Esophagus squamous epithelium (tissue), 5 donors: ENCODE measurements around the gene TAF3. TPM values are rescaled to one million over a fixed set of nuclear protein-coding genes. Genes with fewer than 3 reads are reported as not detected.
"Not testable (repeated sequence)": the region's sequence is repeated elsewhere in the genome, so short reads cannot be mapped to it uniquely, and the experiment has no call there.

Experiments
- DNase-seq: peaks from one replicate; lab custom pipeline; 2025; lab: John Stamatoyannopoulos, UW
- H3K27ac ChIP-seq, 4 donors: fragments of 200-600 bp; sonication (generic); one replicate each; pipeline ENCODE4 v1.5.1; 2016 to 2019; ENCODE audit warnings: mild to moderate bottlenecking in 1 of 4
- H3K27me3 ChIP-seq, 4 donors: fragments of 200-600 bp; sonication (generic); 1 replicate in 3 of 4; 2 replicates in 1 of 4; pipeline versions ENCODE4 v1.5.1 to v1.6.0; 2017 to 2021; ENCODE audit warnings: antibody characterized with exemption in 1 of 4
- H3K36me3 ChIP-seq, 3 donors: fragments of 200-600 bp; sonication (generic); one replicate each; pipeline ENCODE4 v1.5.1; 2016 to 2019
- H3K4me1 ChIP-seq, 3 donors: fragments of 200-600 bp; sonication (generic); one replicate each; pipeline ENCODE4 v1.5.1; 2017 to 2019
- H3K4me3 ChIP-seq, 4 donors: fragments of 200-600 bp; sonication (generic); 1 replicate in 3 of 4; 2 replicates in 1 of 4; pipeline ENCODE4 v1.5.1; 2016 to 2019; ENCODE audit warnings: mild to moderate bottlenecking in 2 of 4, moderate library complexity in 1 of 4
- H3K9me3 ChIP-seq, 3 donors: fragments of 200-600 bp; sonication (generic); one replicate each; pipeline ENCODE4 v1.5.1; 2016 to 2019
- POLR2A ChIP-seq, 4 donors: fragments of 450-650 bp; IDR thresholded peaks; one replicate each; pipeline ENCODE4 v1.6.1; 2017; ENCODE audit warnings: antibody characterized with exemption in 4 of 4, mild to moderate bottlenecking in 4 of 4, moderate library complexity in 3 of 4
- WGBS, 2 donors: methylation state at CpG; one replicate each; pipeline ENCODE4 v1.1.5; 2018; 5-methylcytosine and 5-hydroxymethylcytosine counted together
- intact Hi-C: fragments of 100-400 bp; cut with DNase I; formaldehyde crosslinking; loops from one replicate; pipeline ENCODE4 v1.15.0; 2022
- total RNA-seq, 4 donors: library from RNA; depleted of rRNA; stranded (reverse); fragments of >200 nt; gene quantifications; one replicate each; pipeline ENCODE4 v1.1.0, GENCODE V29; 2016
- TF ChIP-seq, protein P1 (sequence below), 6 experiments: fragments of 450-650 bp in 4 of 6; fragments of 200-600 bp in 2 of 6; sonication (generic) in 2 of 6; IDR thresholded peaks; one replicate each; pipeline ENCODE4 v1.5.1; 2016 to 2019; ENCODE audit warnings: antibody characterized with exemption in 6 of 6, mild to moderate bottlenecking in 4 of 6, moderate library complexity in 4 of 6
- donor health status: DM: yes; HTN: yes; CAD: no.

Gene TAF3
- total RNA-seq, 4 donors from 2014 or later = 2.6 to 5.1 (median 3.6) TPM

GRCh38 chr10:7804216-7804615 lies 14.1 kb upstream of the TAF3 start:
- TF ChIP-seq POLR2A (IDR thresholded peaks at IDR 0.05) = no peak
- TF ChIP-seq, protein P1, sequence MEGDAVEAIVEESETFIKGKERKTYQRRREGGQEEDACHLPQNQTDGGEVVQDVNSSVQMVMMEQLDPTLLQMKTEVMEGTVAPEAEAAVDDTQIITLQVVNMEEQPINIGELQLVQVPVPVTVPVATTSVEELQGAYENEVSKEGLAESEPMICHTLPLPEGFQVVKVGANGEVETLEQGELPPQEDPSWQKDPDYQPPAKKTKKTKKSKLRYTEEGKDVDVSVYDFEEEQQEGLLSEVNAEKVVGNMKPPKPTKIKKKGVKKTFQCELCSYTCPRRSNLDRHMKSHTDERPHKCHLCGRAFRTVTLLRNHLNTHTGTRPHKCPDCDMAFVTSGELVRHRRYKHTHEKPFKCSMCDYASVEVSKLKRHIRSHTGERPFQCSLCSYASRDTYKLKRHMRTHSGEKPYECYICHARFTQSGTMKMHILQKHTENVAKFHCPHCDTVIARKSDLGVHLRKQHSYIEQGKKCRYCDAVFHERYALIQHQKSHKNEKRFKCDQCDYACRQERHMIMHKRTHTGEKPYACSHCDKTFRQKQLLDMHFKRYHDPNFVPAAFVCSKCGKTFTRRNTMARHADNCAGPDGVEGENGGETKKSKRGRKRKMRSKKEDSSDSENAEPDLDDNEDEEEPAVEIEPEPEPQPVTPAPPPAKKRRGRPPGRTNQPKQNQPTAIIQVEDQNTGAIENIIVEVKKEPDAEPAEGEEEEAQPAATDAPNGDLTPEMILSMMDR (IDR thresholded peaks at IDR 0.05) = no peak
- H3K4me1 ChIP-seq = no peaks in the 10 kb centered on the region
- no peaks in the 10 kb centered on the region for H3K27me3 ChIP-seq
- no peak overlapping the region for H3K27ac ChIP-seq
- intact Hi-C loops = no loop called here
- no peak overlapping the region for H3K4me3 ChIP-seq
- H3K36me3 ChIP-seq = peaks cover 8 to 100% (median 47%) of the 10 kb centered on the region in 3 donors
- no peaks in the 10 kb centered on the region for H3K9me3 ChIP-seq
- 86 to 90% methylated on average over 6 of the region's 6 CpGs for WGBS, 2 donors
- no peak for DNase-seq

- Histone ChIP-seq H3K4me3 (no peak overlapping the region), H3K27me3 (no peaks in the 10 kb centered on the region), H3K4me1 (no peaks in the 10 kb centered on the region), H3K9me3 (no peaks in the 10 kb centered on the region), H3K27ac (no peak overlapping the region), H3K36me3 (peaks cover 4 to 95% (median 43%) of the 10 kb centered on the region in 3 donors)
- intact Hi-C loops = no loop called here
- no peak for TF ChIP-seq POLR2A (IDR thresholded peaks at IDR 0.05)
- TF ChIP-seq, protein P1 (IDR thresholded peaks at IDR 0.05) = no peak
- WGBS, 2 donors = 70 to 75% methylated on average over 2 of the region's 2 CpGs
- no peak for DNase-seq
These were observed 13.6 kb upstream of the TAF3 start for GRCh38 chr10:7804741-7805140.

- no peak for TF ChIP-seq POLR2A (IDR thresholded peaks at IDR 0.05)
- TF ChIP-seq, protein P1 (IDR thresholded peaks at IDR 0.05) = no peak
- no peaks in the 10 kb centered on the region for H3K9me3 ChIP-seq
- H3K4me3 ChIP-seq = no peak overlapping the region
- intact Hi-C loops = no loop called here
- H3K36me3 ChIP-seq = peaks cover 0 to 54% (median 13%) of the 10 kb centered on the region in 3 donors
- no peaks in the 10 kb centered on the region for H3K4me1 ChIP-seq
- DNase-seq = no peak
- no peaks in the 10 kb centered on the region for H3K27me3 ChIP-seq
- H3K27ac ChIP-seq = no peak overlapping the region
- WGBS, 2 donors = 61 to 66% methylated on average over 4 of the region's 4 CpGs
These were observed 9.5 kb upstream of the TAF3 start for GRCh38 chr10:7808686-7809267.

- H3K9me3 ChIP-seq = no peaks in the 10 kb centered on the region
- 84 to 88% methylated on average over 5 to 7 of the region's 7 CpGs for WGBS, 2 donors
- DNase-seq = no peak
- intact Hi-C loops = no loop called here
- H3K36me3 ChIP-seq = peaks cover 0 to 38% (median 0%) of the 10 kb centered on the region in 3 donors
- TF ChIP-seq, protein P1 (IDR thresholded peaks at IDR 0.05) = no peak
- no peak for TF ChIP-seq POLR2A (IDR thresholded peaks at IDR 0.05)
- no peak overlapping the region for H3K27ac ChIP-seq
- no peak overlapping the region for H3K4me3 ChIP-seq
- no peaks in the 10 kb centered on the region for H3K4me1 ChIP-seq
- no peaks in the 10 kb centered on the region for H3K27me3 ChIP-seq
These were observed 7.9 kb upstream of the TAF3 start for GRCh38 chr10:7810443-7810842.

GRCh38 chr10:7811000-7811399 lies 7.3 kb upstream of the TAF3 start:
- Histone ChIP-seq H3K27me3 (peaks cover 0 to 5% (median 0%) of the 10 kb centered on the region in 4 donors), H3K4me1 (no peaks in the 10 kb centered on the region), H3K4me3 (no peak overlapping the region), H3K36me3 (peaks cover 0 to 32% (median 0%) of the 10 kb centered on the region in 3 donors), H3K9me3 (no peaks in the 10 kb centered on the region), H3K27ac (no peak overlapping the region)
- no peak for TF ChIP-seq POLR2A (IDR thresholded peaks at IDR 0.05)
- TF ChIP-seq, protein P1 (IDR thresholded peaks at IDR 0.05) = no peak
- intact Hi-C loops = no loop called here
- 56 to 80% methylated on average over 5 of the region's 5 CpGs for WGBS, 2 donors
- no peak for DNase-seq

DNA sequence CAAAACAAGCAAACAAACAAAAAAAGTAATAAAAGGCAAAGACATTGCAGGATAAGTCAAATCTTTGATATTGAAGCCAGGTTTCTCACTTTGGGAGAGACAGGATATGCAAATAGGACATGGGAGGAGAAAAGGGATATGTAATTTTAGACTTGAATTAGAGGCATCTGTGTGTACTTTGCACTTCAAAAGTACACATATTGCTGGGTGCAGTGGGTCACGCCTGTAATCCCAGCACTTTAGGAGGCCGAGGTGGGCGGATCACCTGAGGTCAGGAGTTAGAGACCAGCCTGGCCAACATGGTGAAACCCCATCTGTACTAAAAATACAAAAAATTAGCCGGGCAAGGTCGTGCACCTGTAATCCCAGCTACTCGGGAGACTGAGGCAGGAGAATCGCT lies 6.6 kb upstream of the TAF3 start:
- H3K4me1 ChIP-seq, H3K27ac ChIP-seq, DNase-seq, H3K4me3 ChIP-seq, H3K9me3 ChIP-seq, intact Hi-C loops: not testable (repeated sequence)
- Histone ChIP-seq H3K27me3 (peaks cover 0 to 11% (median 0%) of the 10 kb centered on the region in 4 donors), H3K36me3 (peaks cover 0 to 25% (median 0%) of the 10 kb centered on the region in 3 donors)
- WGBS, 2 donors = 59 to 64% methylated on average over 7 of the region's 7 CpGs
